Pulmonary artery endothelial cell (primary cell): ENCODE results near the gene TRNP1. TPM values are rescaled to one million over a fixed set of nuclear protein-coding genes. Genes with fewer than 3 reads are reported as not detected.

ENCODE experiments used
- total RNA-seq: library from RNA; depleted of rRNA; stranded (reverse); fragments of >200 nt; gene quantifications from 2 replicates; pipeline ENCODE4 v1.2.3, GENCODE V29; 2014

The TRNP1 gene
- total RNA-seq, 1 donor from 2014 or later, result 10.9 TPM

Other genes starting within 250 kb of the TRNP1 start
- gene PIGV, start 205.7 kb upstream of the TRNP1 start, total RNA-seq, result 7.3 and 8.3 TPM in 2 replicates
- 6.5 and 12.9 TPM in 2 replicates for gene ZDHHC18, start 167.0 kb upstream of the TRNP1 start, total RNA-seq
- 0.13 and 0.42 TPM in 2 replicates for gene SFN, start 130.5 kb upstream of the TRNP1 start, total RNA-seq
- 12.4 and 21.5 TPM in 2 replicates for gene GPN2, start 103.4 kb upstream of the TRNP1 start, total RNA-seq
- 12.6 and 14.4 TPM in 2 replicates for gene GPATCH3, start 93.2 kb upstream of the TRNP1 start, total RNA-seq
- gene NR0B2, start 79.7 kb upstream of the TRNP1 start, total RNA-seq, result not detected in 2 replicates
- gene NUDC, start 71.9 kb upstream of the TRNP1 start, total RNA-seq, result 55.1 and 72.5 TPM in 2 replicates
- gene KDF1, start 33.2 kb upstream of the TRNP1 start, total RNA-seq, result not detected in 2 replicates
- 0.59 and 0.71 TPM in 2 replicates for gene TENT5B, start 19.2 kb downstream of the TRNP1 start, total RNA-seq
- gene SLC9A1, start 161.4 kb downstream of the TRNP1 start, total RNA-seq, result 8.2 and 8.9 TPM in 2 replicates
- 18.3 and 22.3 TPM in 2 replicates for gene WDTC1, start 240.9 kb downstream of the TRNP1 start, total RNA-seq